ENCODE results near the gene GULP1. TPM values are rescaled to one million over a fixed set of nuclear protein-coding genes. Genes with fewer than 3 reads are reported as not detected.

The GULP1 gene
- total RNA-seq, 2 donors from 2014 or later, result 7.5 to 10.5 TPM

DNA sequence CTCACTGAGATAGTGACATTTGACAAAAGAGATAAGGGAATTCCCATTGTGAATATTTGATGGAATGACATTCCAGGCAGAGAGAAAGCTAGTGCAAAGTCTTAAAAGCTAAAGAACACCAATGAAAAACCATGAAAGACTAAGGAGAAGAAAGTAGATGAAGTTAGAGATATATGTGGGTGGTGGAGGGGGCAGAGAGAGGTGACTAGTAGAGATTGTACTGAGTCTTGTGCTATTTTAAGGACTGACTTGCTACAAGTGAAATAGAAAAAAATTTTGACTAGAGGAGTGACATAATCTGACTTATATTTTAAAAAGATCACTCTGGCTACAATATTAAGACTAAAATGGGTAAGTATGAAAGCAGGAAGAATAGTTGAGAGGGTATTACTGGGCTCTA lies 35.3 kb upstream of the GULP1 start:
- no peak for DNase-seq (ENCODE audit: low spot score)
- Histone ChIP-seq H3K36me3 (no peaks in the 10 kb centered on the region), H3K4me3 (no peak overlapping the region), H3K4me1 (no peaks in the 10 kb centered on the region), H3K27me3 (no peaks in the 10 kb centered on the region), H3K9me3 (peaks cover 0 to 8% of the 10 kb centered on the region in 2 donors), H3K27ac (no peak overlapping the region)
- TF ChIP-seq CTCF (IDR thresholded peaks at IDR 0.05), result no peak

DNA sequence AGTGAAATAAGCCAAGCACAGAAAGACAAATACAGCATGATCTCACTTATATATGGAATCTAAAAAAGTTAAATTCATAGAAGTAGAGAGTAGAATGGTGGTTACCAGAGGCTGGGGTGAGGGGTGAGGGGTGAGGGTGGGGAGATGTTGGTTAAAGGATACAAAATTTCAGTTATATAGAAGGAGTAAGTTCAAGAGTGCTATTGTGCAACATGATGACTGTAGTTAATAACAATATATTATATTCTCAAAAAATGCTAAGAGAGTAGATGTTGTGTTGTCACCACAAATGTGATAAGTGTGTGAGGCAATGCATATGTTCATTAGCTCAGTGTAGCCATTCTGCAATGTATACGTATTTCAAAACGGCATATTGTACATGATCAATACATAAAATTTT lies 26.4 kb upstream of the GULP1 start:
- no peak for TF ChIP-seq CTCF (IDR thresholded peaks at IDR 0.05)
- no peaks in the 10 kb centered on the region for H3K27me3 ChIP-seq
- H3K36me3 ChIP-seq, result no peaks in the 10 kb centered on the region

DNA sequence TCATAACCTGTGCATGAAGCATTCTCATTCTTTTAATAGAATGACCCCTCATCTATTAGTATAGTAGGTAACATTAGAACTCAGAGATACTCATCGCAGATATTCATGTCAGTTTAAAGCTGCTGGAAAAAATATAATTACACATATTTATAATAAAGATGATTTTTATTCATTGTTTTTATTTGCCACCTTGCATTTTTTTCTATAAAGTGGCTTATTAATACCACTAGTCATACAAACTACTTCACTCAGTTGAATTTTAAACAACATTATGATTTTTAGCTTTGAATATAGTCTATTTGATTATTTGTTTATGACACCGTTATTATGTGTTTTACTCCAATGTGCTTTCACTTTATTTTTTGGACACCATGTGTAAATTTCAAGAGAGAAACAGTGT lies 23.9 kb upstream of the GULP1 start:
- Histone ChIP-seq H3K36me3 (no peaks in the 10 kb centered on the region), H3K27me3 (no peaks in the 10 kb centered on the region), H3K4me1 (no peaks in the 10 kb centered on the region), H3K9me3 (no peaks in the 10 kb centered on the region), H3K27ac (no peak overlapping the region), H3K4me3 (no peak overlapping the region)
- no peak for TF ChIP-seq CTCF (IDR thresholded peaks at IDR 0.05)
- DNase-seq (ENCODE audit: low spot score), result no peak

More for the DNA sequence above, 26.4 kb upstream of the GULP1 start:
- H3K4me1 ChIP-seq, result no peaks in the 10 kb centered on the region
- DNase-seq (ENCODE audit: low spot score), result no peak
- H3K9me3 ChIP-seq, result no peaks in the 10 kb centered on the region
- no peak overlapping the region for H3K27ac ChIP-seq
- no peak overlapping the region for H3K4me3 ChIP-seq

DNA sequence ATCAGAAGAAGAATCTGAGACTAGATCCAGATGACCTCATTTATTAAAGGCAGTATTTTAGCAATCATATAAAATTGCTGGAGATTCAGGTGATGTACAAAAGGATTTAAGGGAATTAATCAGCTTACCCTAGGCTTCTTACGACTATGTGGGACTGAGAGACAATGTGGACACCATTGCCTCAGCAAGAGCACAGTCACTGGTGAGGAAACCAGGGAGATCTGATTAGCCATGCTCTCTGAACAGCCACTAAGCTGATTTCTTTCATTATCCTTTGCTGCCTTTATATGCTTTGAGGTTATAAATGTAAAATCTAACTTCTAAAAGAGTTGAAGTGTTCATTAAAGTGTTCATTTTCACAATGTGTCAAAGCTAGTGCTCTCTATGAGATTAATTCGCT lies 22.7 kb upstream of the GULP1 start:
- no peaks in the 10 kb centered on the region for H3K36me3 ChIP-seq
- H3K27ac ChIP-seq, result no peak overlapping the region
- H3K4me1 ChIP-seq, result no peaks in the 10 kb centered on the region
- no peaks in the 10 kb centered on the region for H3K27me3 ChIP-seq
- H3K9me3 ChIP-seq, result no peaks in the 10 kb centered on the region
- DNase-seq (ENCODE audit: low spot score), result no peak
- no peak for TF ChIP-seq CTCF (IDR thresholded peaks at IDR 0.05)
- H3K4me3 ChIP-seq, result no peak overlapping the region

DNA sequence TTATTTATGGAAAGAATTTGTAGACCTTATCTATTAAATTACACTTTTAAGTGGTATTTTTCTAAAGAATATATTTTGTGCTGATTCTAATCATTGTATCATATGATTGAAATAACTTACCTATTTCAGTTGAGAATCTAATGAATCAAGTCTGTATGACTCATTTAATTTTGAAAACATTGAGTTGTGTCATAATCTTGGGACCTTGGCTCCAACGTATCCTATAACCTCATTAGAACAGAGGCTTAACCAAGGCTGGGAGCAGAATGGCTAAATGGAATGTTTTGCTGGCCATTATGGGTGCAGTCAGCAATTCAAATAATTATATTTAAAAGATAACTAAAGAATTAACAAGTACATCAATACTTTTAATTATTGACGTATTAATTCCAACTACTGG lies 19.6 kb upstream of the GULP1 start:
- no peak overlapping the region for H3K27ac ChIP-seq
- no peaks in the 10 kb centered on the region for H3K4me1 ChIP-seq
- TF ChIP-seq CTCF (IDR thresholded peaks at IDR 0.05), result no peak
- no peaks in the 10 kb centered on the region for H3K27me3 ChIP-seq
- H3K4me3 ChIP-seq, result no peak overlapping the region
- DNase-seq (ENCODE audit: low spot score), result no peak
- H3K36me3 ChIP-seq, result no peaks in the 10 kb centered on the region
- no peaks in the 10 kb centered on the region for H3K9me3 ChIP-seq

- no peak for TF ChIP-seq CTCF (IDR thresholded peaks at IDR 0.05)
Measured at GRCh38 chr2:188274274-188274673, 17.4 kb upstream of the GULP1 start.

More at GRCh38 chr2:188274274-188274673, 17.4 kb upstream of the GULP1 start:
- H3K27ac ChIP-seq, result no peak overlapping the region
- no peaks in the 10 kb centered on the region for H3K27me3 ChIP-seq
- no peaks in the 10 kb centered on the region for H3K9me3 ChIP-seq
- no peak for DNase-seq (ENCODE audit: low spot score)
- no peaks in the 10 kb centered on the region for H3K36me3 ChIP-seq
- H3K4me3 ChIP-seq, result no peak overlapping the region
- H3K4me1 ChIP-seq, result no peaks in the 10 kb centered on the region
